Vagina (tissue), 2 donors: ENCODE measurements around the gene ACTL7A.

Experiments used
- POLR2A ChIP-seq, 2 donors: fragments of 450-650 bp; IDR thresholded peaks; one replicate each; pipeline ENCODE4 v1.6.1; 2017; ENCODE audit warnings: antibody characterized with exemption in 2 of 2, mild to moderate bottlenecking in 2 of 2, moderate library complexity in 2 of 2
- POLR2AphosphoS5 ChIP-seq, 2 donors: sonication (generic); formaldehyde crosslinking; IDR thresholded peaks; one replicate each; pipeline ENCODE4 v1.9.0; 2017; ENCODE audit warnings: antibody characterized with exemption in 2 of 2, mild to moderate bottlenecking in 2 of 2, low read depth in 1 of 2; ENCODE audit not compliant: insufficient read depth in 1 of 2
- TF ChIP-seq, protein P1 (sequence below), 3 experiments: fragments of 450-650 bp in 2 of 3; fragments of 200-600 bp in 1 of 3; sonication (generic) in 1 of 3; IDR thresholded peaks; one replicate each; pipeline ENCODE4 v1.5.1; 2017 to 2019; ENCODE audit warnings: antibody characterized with exemption in 3 of 3, mild to moderate bottlenecking in 2 of 3, moderate library complexity in 2 of 3

DNA sequence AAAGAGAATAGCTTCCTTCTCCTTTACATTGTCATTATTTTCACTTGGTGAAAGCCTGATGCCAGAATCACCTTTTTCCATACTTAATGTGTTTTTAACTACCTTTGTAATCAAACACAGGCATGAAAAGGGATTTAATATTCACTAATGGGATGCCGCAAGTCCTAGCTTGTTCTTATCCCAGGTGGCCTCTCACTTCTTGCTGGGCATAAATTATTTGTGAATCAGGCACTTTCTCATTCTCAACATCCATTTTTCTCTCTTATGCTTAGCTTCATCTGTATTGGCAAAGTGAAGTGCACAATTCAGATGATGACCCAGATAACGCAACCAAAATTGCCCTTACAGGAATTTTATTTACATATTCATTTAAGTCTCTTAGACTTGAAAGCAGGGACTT is 17.2 kb upstream of the ACTL7A start:
- TF ChIP-seq, protein P1, sequence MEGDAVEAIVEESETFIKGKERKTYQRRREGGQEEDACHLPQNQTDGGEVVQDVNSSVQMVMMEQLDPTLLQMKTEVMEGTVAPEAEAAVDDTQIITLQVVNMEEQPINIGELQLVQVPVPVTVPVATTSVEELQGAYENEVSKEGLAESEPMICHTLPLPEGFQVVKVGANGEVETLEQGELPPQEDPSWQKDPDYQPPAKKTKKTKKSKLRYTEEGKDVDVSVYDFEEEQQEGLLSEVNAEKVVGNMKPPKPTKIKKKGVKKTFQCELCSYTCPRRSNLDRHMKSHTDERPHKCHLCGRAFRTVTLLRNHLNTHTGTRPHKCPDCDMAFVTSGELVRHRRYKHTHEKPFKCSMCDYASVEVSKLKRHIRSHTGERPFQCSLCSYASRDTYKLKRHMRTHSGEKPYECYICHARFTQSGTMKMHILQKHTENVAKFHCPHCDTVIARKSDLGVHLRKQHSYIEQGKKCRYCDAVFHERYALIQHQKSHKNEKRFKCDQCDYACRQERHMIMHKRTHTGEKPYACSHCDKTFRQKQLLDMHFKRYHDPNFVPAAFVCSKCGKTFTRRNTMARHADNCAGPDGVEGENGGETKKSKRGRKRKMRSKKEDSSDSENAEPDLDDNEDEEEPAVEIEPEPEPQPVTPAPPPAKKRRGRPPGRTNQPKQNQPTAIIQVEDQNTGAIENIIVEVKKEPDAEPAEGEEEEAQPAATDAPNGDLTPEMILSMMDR (IDR thresholded peaks at IDR 0.05), result no peak
- TF ChIP-seq POLR2AphosphoS5 (IDR thresholded peaks at IDR 0.05; ENCODE audit: insufficient read depth in 1 of 2, low read depth in 1 of 2) (no peak), POLR2A (IDR thresholded peaks at IDR 0.05) (no peak)
